Right renal cortex interstitium (tissue), 3 donors: ENCODE results near the gene DNASE1L2. TPM values are rescaled to one million over a fixed set of nuclear protein-coding genes. Genes with fewer than 3 reads are reported as not detected.

Experiments
- DNase-seq, 3 donors: peaks; one replicate each; pipeline ENCODE4 v3.0.0-alpha.2; 2013; ENCODE audit warnings: low read depth in 3 of 3, low spot score in 2 of 3
- polyA plus RNA-seq, 3 donors: library from polyadenylated mRNA; unstranded; fragments of 120-200 nt; gene quantifications; one replicate each; pipeline ENCODE4 v1.2.1, GENCODE V29; 2013; ENCODE audit not compliant: insufficient read length in 3 of 3

Gene DNASE1L2
- polyA plus RNA-seq, 3 donors = 0.68 to 0.74 (median 0.74) TPM

DNA sequence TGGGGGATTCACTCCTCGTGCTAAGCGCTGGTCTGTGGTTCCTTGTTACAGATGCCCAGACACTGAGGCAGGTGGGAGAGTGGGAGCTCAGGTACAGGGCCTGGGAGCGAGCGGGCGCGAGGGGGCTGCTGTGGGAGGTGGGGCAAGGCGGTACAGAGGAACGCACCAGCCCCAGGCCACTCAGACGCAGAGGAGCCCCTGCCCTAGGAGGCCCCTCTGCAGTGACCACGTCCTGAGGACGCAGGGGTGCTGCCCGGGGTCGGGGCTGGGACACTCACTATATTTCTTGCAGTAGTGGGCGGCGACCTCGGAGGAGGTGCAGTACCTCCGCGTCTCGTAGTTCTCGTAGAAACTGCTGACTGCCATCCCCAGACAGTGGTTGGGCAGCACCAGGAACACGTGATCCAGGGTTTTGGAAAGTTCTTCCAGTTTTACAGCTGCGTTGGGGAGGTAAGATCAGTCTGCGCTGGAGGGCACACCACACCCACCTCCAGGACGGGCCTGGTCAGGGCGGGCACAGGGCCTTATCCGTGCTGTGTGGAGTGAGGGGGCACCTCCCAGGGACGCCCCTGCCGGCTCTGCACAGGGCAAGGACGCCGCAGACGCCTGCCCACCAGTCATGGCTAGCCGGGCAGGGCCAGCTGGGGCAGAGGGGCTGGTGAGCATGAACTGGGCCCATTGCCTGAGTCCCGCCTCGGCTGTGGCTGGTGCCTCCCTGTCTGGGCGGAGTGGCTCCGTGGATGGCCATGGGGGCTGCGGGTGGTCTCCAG lies 47.9 kb downstream of the DNASE1L2 start:
- no peak for DNase-seq

DNA sequence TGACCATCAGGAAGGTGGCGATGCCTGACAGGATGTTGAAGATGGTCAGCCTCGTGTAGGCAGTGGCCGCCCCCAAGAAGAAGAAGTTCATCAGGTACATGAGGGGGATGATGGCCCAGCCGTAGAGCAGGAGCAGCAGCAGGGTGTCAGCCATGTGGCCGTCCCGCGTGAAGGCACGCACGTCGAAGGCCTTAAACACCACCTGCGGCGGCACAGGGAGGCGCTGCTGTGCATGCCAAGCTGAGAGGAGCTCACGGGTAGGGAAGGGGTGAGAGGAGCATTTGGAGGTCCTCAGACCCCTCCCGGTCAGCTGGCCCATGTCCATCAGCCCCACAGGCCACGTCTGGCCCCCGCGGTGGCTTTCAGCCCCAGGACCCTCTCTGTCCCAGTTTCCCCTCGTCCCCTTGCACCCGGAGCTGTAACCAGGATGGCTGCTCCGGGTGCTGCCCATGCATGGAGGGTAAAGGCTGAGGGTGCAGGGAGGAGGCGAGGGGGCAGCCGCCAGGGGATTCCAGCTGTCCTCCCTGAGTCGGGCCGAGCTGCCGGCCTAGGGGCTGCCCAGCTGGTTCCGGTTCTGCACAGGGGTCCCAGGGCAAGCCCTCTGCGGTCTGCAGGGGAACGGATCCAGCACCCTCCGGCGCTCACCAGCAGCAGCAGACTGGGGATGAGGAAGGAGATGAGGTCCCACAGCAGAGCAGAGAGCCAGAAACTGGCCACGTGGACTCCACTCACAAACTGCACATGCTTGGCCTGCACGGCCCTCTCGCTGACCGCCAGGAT lies 48.7 kb downstream of the DNASE1L2 start:
- no peak for DNase-seq

DNA sequence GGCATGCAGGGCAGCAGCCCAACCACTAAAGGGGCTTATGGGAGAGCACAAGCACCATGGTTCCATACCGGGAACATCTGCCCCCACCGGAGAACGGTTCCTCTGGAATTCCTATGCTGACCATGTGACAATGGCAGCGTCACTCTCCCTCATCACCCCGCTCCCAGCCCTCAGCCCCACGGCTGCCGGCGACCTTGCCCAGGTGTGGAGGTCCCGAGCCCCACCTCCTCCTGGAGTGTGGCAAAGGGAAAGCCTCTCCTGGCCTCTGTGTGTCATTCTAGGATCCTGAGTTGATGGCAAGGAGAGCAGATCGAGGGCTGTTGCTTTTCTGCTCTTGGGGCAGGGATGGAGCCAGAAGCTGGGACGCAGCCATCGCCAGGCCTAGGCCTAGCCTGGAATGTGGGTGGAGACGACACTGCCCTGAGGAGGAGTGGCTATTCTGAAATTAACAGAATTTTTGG lies 49.5 kb downstream of the DNASE1L2 start:
- DNase-seq = no peak

DNA sequence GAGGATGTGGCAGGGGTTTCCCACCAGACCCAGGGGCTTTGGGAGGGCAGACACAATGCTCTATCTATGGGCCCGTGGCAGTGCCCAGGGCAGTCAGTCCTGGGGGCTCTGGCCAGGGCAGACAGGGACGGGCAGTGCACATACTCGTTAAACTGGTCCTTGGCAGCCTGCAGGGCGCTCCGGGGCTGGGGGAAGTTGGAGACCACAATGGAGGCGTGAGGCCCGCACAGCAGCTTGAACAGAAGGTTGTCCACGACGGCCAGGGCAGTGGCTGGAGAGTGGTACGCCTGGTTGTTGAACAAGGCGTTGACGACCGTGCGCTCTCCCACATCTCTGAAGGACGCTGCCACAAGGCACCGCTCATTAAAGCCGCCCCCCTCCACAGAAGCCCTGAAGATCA lies 50.3 kb downstream of the DNASE1L2 start:
- DNase-seq = no peak

DNA sequence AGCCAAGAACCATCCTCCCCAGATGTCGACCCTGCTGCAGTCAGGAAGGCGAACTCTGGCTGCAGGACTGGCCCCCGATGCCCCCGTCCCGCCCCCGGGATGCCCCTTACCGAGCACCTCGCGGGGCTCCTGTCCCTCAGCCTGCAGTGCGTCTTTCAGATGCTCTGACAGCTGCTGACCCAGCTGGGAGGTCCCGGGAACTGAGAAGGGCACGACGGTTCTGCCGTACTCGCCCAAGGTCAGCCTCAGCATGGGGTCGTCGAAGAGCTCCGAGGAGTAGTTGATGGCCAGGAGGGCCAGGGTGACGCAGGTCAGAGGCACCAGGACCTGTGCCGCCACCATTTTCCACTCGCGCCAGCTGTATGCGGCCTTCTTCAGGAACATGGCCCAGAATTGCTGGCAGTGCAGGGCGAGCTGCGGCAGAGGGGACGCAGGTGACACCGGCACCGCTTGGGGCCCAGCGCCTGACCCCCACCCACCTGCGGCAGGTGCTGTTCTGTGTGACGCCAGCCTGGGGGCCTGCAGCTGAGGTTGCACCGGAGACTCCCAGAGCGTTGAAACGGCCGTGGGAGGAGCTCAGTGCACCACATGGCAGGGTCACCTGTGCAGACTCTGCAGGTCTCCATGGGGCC lies 51.8 kb downstream of the DNASE1L2 start:
- no peak for DNase-seq

Other genes starting within 250 kb of the DNASE1L2 start
- 1 to 10 TPM; 1.3 to 1.9 (median 1.4) TPM for gene SYNGR3, start 246.5 kb upstream of the DNASE1L2 start, polyA plus RNA-seq
- gene ZNF598, start 226.6 kb upstream of the DNASE1L2 start, polyA plus RNA-seq = 10 to 100 TPM; 14.2 to 16.4 (median 15.4) TPM
- gene NPW, start 216.7 kb upstream of the DNASE1L2 start, polyA plus RNA-seq = 1 to 10 TPM; 1.7 to 6.0 (median 3.9) TPM
- 100 to 1,000 TPM in 1 of 3 donors, 10 to 100 TPM in 2; 82.6 to 106 (median 88.6) TPM for gene NHERF2, start 209.5 kb upstream of the DNASE1L2 start, polyA plus RNA-seq
- gene NTHL1, start 188.6 kb upstream of the DNASE1L2 start, polyA plus RNA-seq = 10 to 100 TPM; 15.4 to 17.7 (median 16.9) TPM
- gene TSC2, start 188.5 kb upstream of the DNASE1L2 start, polyA plus RNA-seq = 100 to 1,000 TPM in 2 of 3 donors, 10 to 100 TPM in 1; 98.9 to 117 (median 108) TPM
- gene PKD1, start 100.5 kb upstream of the DNASE1L2 start, polyA plus RNA-seq = 10 to 100 TPM; 53.0 to 59.6 (median 54.5) TPM
- gene RAB26, start 87.8 kb upstream of the DNASE1L2 start, polyA plus RNA-seq = 1 to 10 TPM; 2.7 to 3.1 (median 3.0) TPM
- 10 to 100 TPM; 51.4 to 60.4 (median 60.3) TPM for gene TRAF7, start 80.7 kb upstream of the DNASE1L2 start, polyA plus RNA-seq
- 1 to 10 TPM in 2 of 3 donors, under 1 TPM in 1; 0.92 to 1.4 (median 1.4) TPM for gene CASKIN1, start 39.8 kb upstream of the DNASE1L2 start, polyA plus RNA-seq
- gene MLST8, start 31.0 kb upstream of the DNASE1L2 start, polyA plus RNA-seq = 10 to 100 TPM; 41.3 to 48.7 (median 43.8) TPM
- 1 to 10 TPM; 3.0 to 4.1 (median 3.0) TPM for gene BRICD5, start 25.6 kb upstream of the DNASE1L2 start, polyA plus RNA-seq
- gene PGP, start 21.6 kb upstream of the DNASE1L2 start, polyA plus RNA-seq = 10 to 100 TPM; 10.1 to 14.5 (median 12.9) TPM
- gene E4F1, start 12.9 kb upstream of the DNASE1L2 start, polyA plus RNA-seq = 10 to 100 TPM; 13.2 to 14.3 (median 13.6) TPM
- 10 to 100 TPM; 58.4 to 64.1 (median 58.7) TPM for gene ECI1, start 15.1 kb downstream of the DNASE1L2 start, polyA plus RNA-seq
- 100 to 1,000 TPM; 176 to 191 (median 186) TPM for gene RNPS1, start 31.7 kb downstream of the DNASE1L2 start, polyA plus RNA-seq
- gene ABCA3, start 104.3 kb downstream of the DNASE1L2 start, polyA plus RNA-seq = 1 to 10 TPM; 4.3 to 5.5 (median 5.4) TPM
- 10 to 100 TPM in 1 of 3 donors, 1 to 10 TPM in 2; 9.8 to 10.3 (median 9.9) TPM for gene CCNF, start 193.0 kb downstream of the DNASE1L2 start, polyA plus RNA-seq
- 1 to 10 TPM; 7.9 to 9.3 (median 9.0) TPM for gene TEDC2, start 223.7 kb downstream of the DNASE1L2 start, polyA plus RNA-seq
- gene NTN3, start 234.9 kb downstream of the DNASE1L2 start, polyA plus RNA-seq = 1 to 10 TPM; 1.7 to 2.5 (median 2.4) TPM
- gene TBC1D24, start 238.7 kb downstream of the DNASE1L2 start, polyA plus RNA-seq = 10 to 100 TPM; 14.3 to 17.7 (median 14.6) TPM